Activated CD8-positive, alpha-beta memory T cell treated with anti-CD3 and anti-CD28 coated beads for 48 hours (primary cell): ENCODE data around the gene PRLH.
"Not testable (repeated sequence)": the region's sequence is repeated elsewhere in the genome, so short reads cannot be mapped to it uniquely, and the experiment has no call there.

Source experiments
- DNase-seq, 3 experiments: peaks; one replicate each; pipeline ENCODE4 v3.0.0-alpha.2; 2020; ENCODE audit warnings: low read depth in 2 of 3, low spot score in 2 of 3

PRLH gene

GRCh38 chr2:237599465-237600110 is 33.2 kb downstream of the PRLH start:
- no peak for DNase-seq

DNA sequence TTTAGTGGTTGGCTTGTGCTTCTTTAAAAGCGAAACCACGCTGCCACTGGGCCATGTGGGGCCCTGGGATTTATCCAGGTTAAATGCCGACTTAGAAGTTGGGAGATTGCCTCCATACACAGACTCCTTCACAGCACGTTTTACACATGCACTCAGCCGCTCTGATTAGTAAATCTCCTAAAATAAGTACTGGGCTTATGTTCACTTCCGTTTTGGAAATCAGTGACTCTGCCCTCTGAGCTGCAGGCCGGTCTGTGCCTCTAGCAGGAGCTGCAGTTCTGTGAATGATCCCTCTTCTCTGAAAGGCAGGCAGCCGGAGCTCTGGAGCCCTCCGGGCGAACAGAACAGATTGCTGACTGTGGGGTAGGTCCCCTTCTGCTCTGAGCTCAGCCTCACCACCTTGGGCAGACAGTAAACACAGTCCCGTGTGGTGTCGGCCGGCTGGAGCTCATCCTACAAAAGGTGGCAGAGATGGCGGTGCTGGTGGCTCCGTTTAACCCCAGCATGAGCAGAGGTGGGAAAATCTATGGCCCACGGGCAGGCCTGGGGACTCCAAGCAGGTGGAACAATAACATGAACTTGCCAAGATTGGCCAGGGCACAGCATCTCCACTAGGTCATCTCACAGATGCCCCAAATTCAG is 34.0 kb downstream of the PRLH start:
- DNase-seq, result no peak

GRCh38 chr2:237601453-237602116 is 35.2 kb downstream of the PRLH start:
- DNase-seq, result no peak

DNA sequence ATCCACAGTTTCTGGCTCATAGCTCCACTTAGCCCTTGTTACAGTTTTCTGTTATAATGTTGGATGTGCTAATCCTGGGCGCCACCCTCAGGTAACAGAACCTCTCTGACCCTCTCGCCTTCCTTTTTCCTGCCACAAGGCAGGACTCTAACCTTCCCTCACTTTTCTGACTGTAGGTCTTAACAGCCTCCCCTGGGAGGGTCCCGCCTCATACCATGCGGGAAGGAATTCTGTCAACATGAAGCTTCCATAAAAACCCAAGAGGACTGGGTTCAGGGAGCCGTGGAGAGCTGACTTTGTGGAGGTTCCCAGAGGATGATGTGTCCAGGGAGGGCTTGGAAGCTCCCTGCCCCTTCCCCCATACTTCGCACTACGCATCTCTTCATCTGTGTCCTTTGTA is 36.0 kb downstream of the PRLH start:
- no peak for DNase-seq

DNA sequence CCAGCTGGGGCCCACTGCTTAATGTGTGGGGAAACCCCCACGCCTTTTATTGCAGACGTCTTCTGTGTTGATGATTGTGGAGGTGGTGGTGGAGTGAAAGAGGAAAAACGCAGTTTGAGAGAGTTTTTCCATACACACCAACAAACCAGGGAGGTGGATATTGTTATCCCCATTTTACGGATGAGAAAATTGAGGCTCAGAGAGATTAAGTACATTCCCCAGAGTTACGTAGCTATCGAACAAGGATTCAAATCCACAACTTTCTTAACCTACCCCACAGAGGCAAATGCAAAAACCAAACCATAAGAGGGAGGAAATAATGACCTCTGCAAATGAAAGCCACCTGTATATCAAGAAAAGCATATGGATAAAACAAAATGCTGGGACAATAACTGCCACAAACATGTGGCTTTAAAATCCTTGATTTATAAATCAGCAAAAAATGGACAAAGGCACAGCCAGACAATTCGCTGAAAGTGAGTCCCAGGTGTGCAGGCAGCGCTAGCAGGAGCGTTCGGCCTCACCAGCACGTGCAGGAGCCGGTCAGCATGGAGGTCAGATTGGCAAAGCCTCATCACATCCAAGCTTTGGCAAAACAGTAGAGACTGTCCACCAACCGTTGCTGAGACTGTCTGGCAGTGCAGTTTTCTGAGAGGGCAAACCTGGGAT is 36.8 kb downstream of the PRLH start:
- DNase-seq, result no peak

- no peak for DNase-seq
These were observed 37.5 kb downstream of the PRLH start for GRCh38 chr2:237603718-237604362.

DNA sequence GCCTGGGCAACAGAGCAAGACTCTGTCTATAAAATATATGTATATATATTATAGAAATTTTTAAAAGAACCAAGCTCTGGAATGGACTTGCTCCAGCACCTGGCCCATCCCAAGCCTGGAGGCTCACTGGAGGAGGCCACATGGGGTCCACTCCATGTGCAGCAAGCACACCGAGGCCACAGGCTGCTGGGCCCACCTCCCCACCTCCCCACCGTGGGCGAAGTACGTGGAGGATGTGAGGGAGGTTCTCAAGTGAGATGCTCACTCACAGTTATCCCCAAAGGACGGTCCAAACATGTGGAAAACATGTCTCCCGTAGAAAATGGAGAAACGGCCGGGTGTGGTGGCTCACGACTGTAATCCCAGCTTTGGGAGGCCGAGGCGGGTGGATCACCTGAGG is 38.0 kb downstream of the PRLH start:
- DNase-seq, result no peak

GRCh38 chr2:237604960-237605359 is 38.6 kb downstream of the PRLH start:
- no peak for DNase-seq

- not testable (repeated sequence) for DNase-seq
These were observed 40.1 kb downstream of the PRLH start for GRCh38 chr2:237606522-237606921.

DNA sequence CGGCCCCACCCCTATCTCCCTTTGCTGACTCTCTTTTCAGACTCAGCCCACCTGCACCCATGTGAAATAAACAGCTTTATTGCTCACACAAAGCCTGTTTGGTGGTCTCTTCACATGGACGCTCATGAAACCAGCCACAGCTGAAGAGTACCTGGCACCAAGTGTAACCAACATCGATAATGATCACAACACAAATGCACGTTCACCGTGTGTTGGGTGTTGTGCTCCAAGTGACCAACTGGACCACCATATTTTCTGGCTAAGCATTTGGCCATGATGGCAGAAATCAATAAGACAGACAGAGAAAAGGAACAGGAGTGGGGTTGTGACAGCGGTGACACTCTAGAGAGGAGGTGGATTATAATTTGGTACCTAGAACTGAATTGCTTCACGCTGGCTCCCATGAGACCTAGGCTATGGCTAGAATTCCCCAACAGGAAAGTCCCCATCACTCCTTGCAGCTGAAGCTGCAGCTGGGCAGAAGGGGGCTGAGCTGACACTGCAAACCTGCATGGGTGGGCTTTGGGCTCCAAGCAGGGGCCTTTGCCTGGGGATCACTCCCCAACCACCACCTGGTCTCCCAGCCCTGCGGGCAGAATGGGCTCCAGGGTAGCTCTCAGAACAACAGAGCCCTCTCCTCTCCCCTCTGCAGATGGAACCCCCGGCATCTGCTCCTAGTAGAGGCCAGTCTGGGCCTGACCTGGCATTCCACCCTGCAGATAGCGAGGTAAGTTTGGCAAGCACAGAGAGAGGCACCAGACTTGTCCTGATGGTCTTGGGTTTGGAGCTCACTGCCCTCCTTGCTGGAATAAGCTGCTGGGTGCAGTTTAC is 46.4 kb downstream of the PRLH start:
- no peak for DNase-seq

GRCh38 chr2:237613679-237614078 is 47.3 kb downstream of the PRLH start:
- DNase-seq, result no peak

- DNase-seq, result no peak
These were observed 47.9 kb downstream of the PRLH start for GRCh38 chr2:237614151-237614720.

GRCh38 chr2:237615631-237616249 is 49.4 kb downstream of the PRLH start:
- DNase-seq, result no peak

DNA sequence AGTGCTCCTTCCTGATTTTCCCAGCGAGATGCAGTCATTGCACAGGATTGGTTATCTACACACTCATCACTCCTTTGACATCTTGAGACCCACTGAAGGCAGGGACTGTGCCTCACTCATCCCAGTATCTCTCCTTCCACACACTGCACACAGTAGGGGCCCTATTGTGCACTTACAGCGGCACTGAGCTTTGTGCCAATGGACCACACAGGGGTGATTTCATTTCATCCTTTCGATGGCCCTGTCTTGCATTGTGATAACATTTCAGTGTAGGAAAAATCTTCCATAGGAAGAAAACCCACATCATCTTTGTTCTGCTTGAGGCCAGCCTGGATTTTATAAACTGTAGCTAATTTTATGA is 50.0 kb downstream of the PRLH start:
- DNase-seq, result no peak
